ENCODE results near the gene GDF10. TPM values are rescaled to one million over a fixed set of nuclear protein-coding genes. Genes with fewer than 3 reads are reported as not detected.

The GDF10 gene
- total RNA-seq (2022; extraction: Qiagen RNA extraction) = 0.06 to 0.07 TPM in 2 of 5 replicates, not detected in the others

GRCh38 chr10:47299611-47300428, at the start of gene GDF10:
TSS of gene GDF10 (plus strand) at chr10:47300197. CDS start at chr10:47300652, 455 bp downstream.

DNA sequence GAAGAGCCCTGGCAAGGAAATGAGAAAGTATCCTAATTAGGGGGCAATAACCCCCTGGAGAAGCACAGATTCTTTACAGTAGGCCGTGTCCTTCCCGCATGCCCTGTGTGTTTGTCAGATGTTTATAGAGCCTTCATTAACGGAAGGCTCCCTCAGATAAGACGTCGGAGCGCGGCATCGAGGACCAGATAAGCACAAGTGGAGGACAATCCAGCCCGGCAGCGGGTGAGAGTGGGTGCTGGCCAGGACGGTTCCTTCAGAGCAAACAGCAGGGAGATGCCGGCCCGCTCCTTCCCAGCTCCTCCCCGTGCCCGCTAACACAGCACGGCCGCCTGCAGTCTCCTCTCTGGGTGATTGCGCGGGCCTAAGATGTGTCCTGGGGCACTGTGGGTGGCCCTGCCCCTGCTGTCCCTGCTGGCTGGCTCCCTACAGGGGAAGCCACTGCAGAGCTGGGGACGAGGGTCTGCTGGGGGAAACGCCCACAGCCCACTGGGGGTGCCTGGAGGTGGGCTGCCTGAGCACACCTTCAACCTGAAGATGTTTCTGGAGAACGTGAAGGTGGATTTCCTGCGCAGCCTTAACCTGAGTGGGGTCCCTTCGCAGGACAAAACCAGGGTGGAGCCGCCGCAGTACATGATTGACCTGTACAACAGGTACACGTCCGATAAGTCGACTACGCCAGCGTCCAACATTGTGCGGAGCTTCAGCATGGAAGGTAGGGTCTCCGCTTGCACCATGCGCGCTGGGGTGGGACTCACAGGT, 22.5 kb downstream of the GDF10 start, which contains the start of gene GDF2:
GDF2 (plus strand) TSS at position 155 of the 762 bp plus-strand sequence; CDS start at position 370, 215 bp downstream.

GRCh38 chr10:47348138-47348651, 48.2 kb downstream of the GDF10 start, which contains the start of gene RBP3:
TSS of gene RBP3 (plus strand) at chr10:47348363. CDS start at chr10:47348485, 122 bp downstream.

Other genes starting within 250 kb of the GDF10 start
- not detected in 5 replicates for gene GDF2, start 22.3 kb downstream of the GDF10 start, total RNA-seq (2022; extraction: Qiagen RNA extraction)
- not detected in 5 replicates for gene RBP3, start 48.2 kb downstream of the GDF10 start, total RNA-seq (2022; extraction: Qiagen RNA extraction)
- 11.5 to 14.5 TPM (median 13.2 TPM) in 5 replicates for gene ZNF488, start 84.1 kb downstream of the GDF10 start, total RNA-seq (2022; extraction: Qiagen RNA extraction)
- 29.1 to 41.8 TPM (median 35.9 TPM) in 5 replicates for gene ANXA8, start 183.9 kb downstream of the GDF10 start, total RNA-seq (2022; extraction: Qiagen RNA extraction)
- 1.1 to 2.0 TPM (median 1.4 TPM) in 3 of 5 replicates, not detected in the others for gene FAM25G, start 191.5 kb downstream of the GDF10 start, total RNA-seq (2022; extraction: Qiagen RNA extraction)
- 8.7 to 12.1 TPM (median 10.3 TPM) in 5 replicates for gene AGAP9, start 223.4 kb downstream of the GDF10 start, total RNA-seq (2022; extraction: Qiagen RNA extraction)

Data from A549 treated with Mapracorat at 1 μM for 4 hours (cell line).